OCI-LY7 (cell line): Measurements from ENCODE around the gene TEX30. TPM values are rescaled to one million over a fixed set of nuclear protein-coding genes. Genes with fewer than 3 reads are reported as not detected.

ENCODE experiments used
- BruUV-seq: library from RNA; stranded (reverse); fragments of 400-500 nt; replicated peaks from 2 replicates; lab custom pipeline; 2021; lab: Mats Ljungman, UMichigan
- CTCF ChIA-PET: fragments of 300-600 bp; sonication (Branson Sonifier 250); formaldehyde crosslinking; loops from one replicate; lab custom pipeline; 2022; ENCODE audit warnings: antibody characterized with exemption; ENCODE audit not compliant: unreplicated experiment; lab: Charles Lee
- POLR2A ChIA-PET: fragments of 300-600 bp; sonication (Branson Sonifier 250); formaldehyde crosslinking; loops from one replicate; lab custom pipeline; 2022; ENCODE audit warnings: antibody characterized with exemption; lab: Charles Lee
- DNase-seq: peaks from one replicate; pipeline ENCODE4 v3.0.0-alpha.2; 2015; ENCODE audit warnings: low spot score
- H2AFZ ChIP-seq: fragments of 200-600 bp; sonication (generic), shearing (Covaris generic); 2 replicates; pipeline ENCODE4 v1.6.1; 2014; ENCODE audit warnings: mild to moderate bottlenecking, antibody characterized with exemption, low read length, moderate library complexity
- H3K27ac ChIP-seq: fragments of 200-600 bp; sonication (generic); 2 replicates; pipeline ENCODE4 v1.5.1; 2014; ENCODE audit warnings: mixed run types, low read depth, mild to moderate bottlenecking, moderate library complexity, low read length, inconsistent platforms; ENCODE audit not compliant: poor library complexity, severe bottlenecking
- H3K36me3 ChIP-seq: fragments of 200-600 bp; sonication (generic); 2 replicates; pipeline ENCODE4 v1.6.1; 2014; ENCODE audit warnings: mild to moderate bottlenecking, antibody characterized with exemption, low read length, moderate library complexity, mixed read lengths; ENCODE audit not compliant: insufficient read depth
- H3K4me1 ChIP-seq: fragments of 200-600 bp; sonication (generic); 2 replicates; pipeline ENCODE4 v1.5.1; 2014; ENCODE audit warnings: mild to moderate bottlenecking, low read length; ENCODE audit not compliant: insufficient read depth, poor library complexity, severe bottlenecking
- H3K4me2 ChIP-seq: fragments of 200-600 bp; sonication (generic); 2 replicates; pipeline ENCODE4 v1.6.1; 2014; ENCODE audit warnings: mild to moderate bottlenecking, low read length
- H3K4me3 ChIP-seq: fragments of 200-600 bp; sonication (generic); 2 replicates; pipeline ENCODE4 v1.5.1; 2014; ENCODE audit warnings: mild to moderate bottlenecking, low read depth, low read length; ENCODE audit not compliant: poor library complexity, severe bottlenecking
- H3K79me2 ChIP-seq: fragments of 200-600 bp; sonication (generic); 2 replicates; pipeline ENCODE4 v1.6.1; 2016; ENCODE audit warnings: low read depth, mild to moderate bottlenecking, low read length, moderate library complexity, mixed read lengths; ENCODE audit not compliant: insufficient read depth
- H3K9me2 ChIP-seq: fragments of 200-600 bp; sonication (generic); 2 replicates; pipeline ENCODE4 v1.6.1; 2016; ENCODE audit warnings: mild to moderate bottlenecking, low read length, mixed read lengths; ENCODE audit not compliant: insufficient read depth
- H3K9me3 ChIP-seq: fragments of 200-600 bp; sonication (generic); 2 replicates; pipeline ENCODE4 v1.6.1; 2014; ENCODE audit warnings: mild to moderate bottlenecking, mixed run types, low read length, mixed read lengths
- H4K20me1 ChIP-seq: fragments of 200-600 bp; sonication (generic); 2 replicates; pipeline ENCODE4 v1.6.1; 2014; ENCODE audit warnings: mild to moderate bottlenecking, antibody characterized with exemption, low read length, moderate library complexity, mixed read lengths; ENCODE audit not compliant: insufficient read depth
- EZH2phosphoT487 ChIP-seq: fragments of 200-600 bp; sonication (generic); IDR thresholded peaks from 2 replicates; pipeline ENCODE4 v1.6.1; 2018; ENCODE audit warnings: low read depth, borderline replicate concordance, mild to moderate bottlenecking, mixed run types, antibody characterized with exemption, low read length, moderate library complexity, mixed read lengths
- intact Hi-C: fragments of 100-400 bp; cut with micrococcal nuclease; formaldehyde crosslinking; loops from one replicate; pipeline ENCODE4 v1.10.0; 2022; ENCODE audit not compliant: unreplicated experiment
- total RNA-seq, 2 experiments: library from RNA; depleted of rRNA in 1 of 2; stranded (reverse); fragments of >200 nt in 1 of 2; shearing (Covaris generic) in 1 of 2; gene quantifications; 2 replicates each; pipeline ENCODE4 v1.2.3, GENCODE V29; 2014 to 2022
- TF ChIP-seq, protein P1 (sequence below): fragments of 200-600 bp; sonication (generic); conservative IDR thresholded peaks from 2 replicates; pipeline ENCODE4 v1.5.1; 2014; ENCODE audit warnings: mild to moderate bottlenecking, antibody characterized with exemption, low read length, moderate library complexity, mixed read lengths

TEX30 gene
- total RNA-seq, 2 experiments from 2014 or later: 4.0 to 6.7 TPM

DNA sequence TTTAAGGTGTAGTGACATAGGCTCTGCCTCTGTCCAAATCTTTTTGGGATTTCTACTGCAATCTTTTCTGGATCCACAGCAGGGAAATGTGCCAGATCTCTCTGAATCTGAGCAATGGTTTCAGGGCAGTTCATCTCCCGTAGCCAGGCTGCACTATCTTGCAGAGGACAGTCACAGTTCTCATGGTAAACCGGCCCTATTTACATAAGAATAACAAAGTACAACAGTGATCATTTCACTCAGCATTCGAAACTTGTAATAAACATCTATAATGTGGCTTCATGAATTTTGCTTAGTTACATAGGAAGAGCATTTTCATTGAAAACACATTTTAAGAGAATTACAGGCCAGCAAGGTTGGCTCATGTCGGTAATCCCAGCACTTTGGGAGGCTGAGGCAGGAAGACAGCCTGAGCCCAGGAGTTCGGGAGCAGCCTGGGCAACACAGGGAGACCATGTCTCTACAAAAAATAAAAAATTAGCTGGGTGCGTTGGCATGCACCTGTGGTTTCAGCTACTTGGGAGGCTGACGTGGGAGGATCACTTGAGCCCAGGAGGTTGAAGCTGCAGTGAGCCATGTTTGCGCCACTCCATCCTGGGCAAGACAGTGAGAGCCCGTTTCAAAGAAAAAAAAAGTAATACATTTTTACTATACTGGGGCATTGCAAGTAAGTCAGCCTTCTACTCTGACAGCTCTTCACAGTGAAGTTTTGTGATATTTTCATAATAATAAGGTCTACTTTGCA, 20.2 kb upstream of the TEX30 start:
- Histone ChIP-seq H3K9me2 (no peaks in the 10 kb centered on the region), H3K79me2 (no peaks in the 10 kb centered on the region), H2AFZ (no peak overlapping the region), H3K27ac (no peak overlapping the region), H3K4me2 (no peak overlapping the region), H3K9me3 (no peaks in the 10 kb centered on the region), H3K4me1 (no peaks in the 10 kb centered on the region), H3K4me3 (no peak overlapping the region), H4K20me1 (no peaks in the 10 kb centered on the region), H3K36me3 (no peaks in the 10 kb centered on the region)
- DNase-seq: no peak
- CTCF ChIA-PET: no interaction called here
- no TSS peak for BruUV-seq
- POLR2A ChIA-PET: no interaction called here
- intact Hi-C loops: no loop called here
- no peak for TF ChIP-seq EZH2phosphoT487
- TF ChIP-seq, protein P1, sequence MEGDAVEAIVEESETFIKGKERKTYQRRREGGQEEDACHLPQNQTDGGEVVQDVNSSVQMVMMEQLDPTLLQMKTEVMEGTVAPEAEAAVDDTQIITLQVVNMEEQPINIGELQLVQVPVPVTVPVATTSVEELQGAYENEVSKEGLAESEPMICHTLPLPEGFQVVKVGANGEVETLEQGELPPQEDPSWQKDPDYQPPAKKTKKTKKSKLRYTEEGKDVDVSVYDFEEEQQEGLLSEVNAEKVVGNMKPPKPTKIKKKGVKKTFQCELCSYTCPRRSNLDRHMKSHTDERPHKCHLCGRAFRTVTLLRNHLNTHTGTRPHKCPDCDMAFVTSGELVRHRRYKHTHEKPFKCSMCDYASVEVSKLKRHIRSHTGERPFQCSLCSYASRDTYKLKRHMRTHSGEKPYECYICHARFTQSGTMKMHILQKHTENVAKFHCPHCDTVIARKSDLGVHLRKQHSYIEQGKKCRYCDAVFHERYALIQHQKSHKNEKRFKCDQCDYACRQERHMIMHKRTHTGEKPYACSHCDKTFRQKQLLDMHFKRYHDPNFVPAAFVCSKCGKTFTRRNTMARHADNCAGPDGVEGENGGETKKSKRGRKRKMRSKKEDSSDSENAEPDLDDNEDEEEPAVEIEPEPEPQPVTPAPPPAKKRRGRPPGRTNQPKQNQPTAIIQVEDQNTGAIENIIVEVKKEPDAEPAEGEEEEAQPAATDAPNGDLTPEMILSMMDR: no peak

DNA sequence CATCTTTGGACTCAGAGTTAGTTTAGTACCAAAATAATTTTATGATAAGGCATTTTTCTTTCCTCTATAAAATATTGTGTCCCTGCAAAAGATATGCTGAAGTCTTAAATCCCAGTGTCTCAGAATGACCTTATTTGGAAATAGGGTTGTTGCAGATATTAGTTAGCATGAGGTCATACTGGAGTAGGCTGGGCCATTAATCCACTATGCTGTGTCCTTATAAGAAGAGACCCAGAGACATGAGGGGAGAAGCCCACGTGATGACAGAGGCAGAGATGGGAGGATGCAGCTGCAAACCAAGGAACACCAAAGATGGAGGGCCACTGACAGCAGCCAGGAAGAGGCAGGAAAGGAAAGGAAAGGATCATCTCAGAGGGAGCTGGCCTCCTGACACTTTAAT, 18.8 kb upstream of the TEX30 start:
- Histone ChIP-seq H3K4me1 (no peaks in the 10 kb centered on the region), H3K9me2 (no peaks in the 10 kb centered on the region), H3K36me3 (no peaks in the 10 kb centered on the region), H4K20me1 (no peaks in the 10 kb centered on the region), H2AFZ (no peak overlapping the region), H3K27ac (no peak overlapping the region), H3K4me2 (no peak overlapping the region), H3K9me3 (no peaks in the 10 kb centered on the region), H3K4me3 (no peak overlapping the region), H3K79me2 (no peaks in the 10 kb centered on the region)
- intact Hi-C loops: no loop called here
- ChIA-PET POLR2A (interaction anchor here (0.5 kb wide), 1 partner anchor 22 kb away, joined by 3 read pairs; no protein-coding TSS in a partner anchor), CTCF (no interaction called here)
- TF ChIP-seq, protein P1: no peak
- TF ChIP-seq EZH2phosphoT487: no peak
- BruUV-seq: no TSS peak
- DNase-seq: no peak

DNA sequence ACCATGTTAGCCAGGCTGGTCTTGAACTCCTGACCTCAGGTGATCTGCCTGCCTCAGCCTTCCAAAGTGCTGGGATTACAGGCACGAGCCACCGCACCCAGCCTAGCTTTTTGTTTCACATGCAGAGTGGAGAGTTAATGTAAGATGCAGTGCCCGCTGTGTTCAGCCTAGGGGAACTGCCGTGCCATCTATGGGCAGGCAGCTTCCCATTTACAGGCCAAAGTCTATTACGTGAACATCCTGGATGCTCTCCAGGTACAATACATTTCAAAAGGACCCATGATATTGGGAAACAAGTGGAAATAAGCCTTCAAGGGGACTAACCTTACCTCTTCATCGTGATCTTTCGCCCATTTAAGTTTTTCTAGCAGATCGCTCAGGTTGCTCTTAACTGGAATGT, 15.1 kb upstream of the TEX30 start:
- CTCF ChIA-PET: no interaction called here

More for the DNA sequence above, 15.1 kb upstream of the TEX30 start:
- no peaks in the 10 kb centered on the region for H4K20me1 ChIP-seq
- H2AFZ ChIP-seq: no peak overlapping the region
- no peaks in the 10 kb centered on the region for H3K4me1 ChIP-seq
- intact Hi-C loops: no loop called here
- no peaks in the 10 kb centered on the region for H3K79me2 ChIP-seq
- no peak for TF ChIP-seq EZH2phosphoT487
- TF ChIP-seq, protein P1: no peak
- no peak for DNase-seq
- H3K4me3 ChIP-seq: no peak overlapping the region
- POLR2A ChIA-PET: no interaction called here
- H3K4me2 ChIP-seq: no peak overlapping the region
- H3K36me3 ChIP-seq: no peaks in the 10 kb centered on the region
- no peaks in the 10 kb centered on the region for H3K9me3 ChIP-seq
- BruUV-seq: no TSS peak
- H3K27ac ChIP-seq: no peak overlapping the region
- H3K9me2 ChIP-seq: no peaks in the 10 kb centered on the region
